NCI-H460 (cell line): ENCODE results near the gene NLRC5. TPM values are rescaled to one million over a fixed set of nuclear protein-coding genes. Genes with fewer than 3 reads are reported as not detected.
"Not testable (repeated sequence)": the region's sequence is repeated elsewhere in the genome, so short reads cannot be mapped to it uniquely, and the experiment has no call there.

Experiments
- DNase-seq: peaks from one replicate; pipeline ENCODE4 v3.0.0-alpha.2; 2016; ENCODE audit warnings: low read depth; ENCODE audit errors: extremely low read depth
- total RNA-seq: library from RNA; depleted of rRNA; stranded (reverse); fragments of >200 nt; shearing (Covaris generic); gene quantifications from 2 replicates; pipeline ENCODE4 v1.2.3, GENCODE V29; 2014

Gene NLRC5
- total RNA-seq, 1 experiment from 2014 or later = 9.8 TPM

- DNase-seq = no peak
Observed at GRCh38 chr16:57041182-57042156, 52.1 kb downstream of the NLRC5 start.

GRCh38 chr16:57042157-57043111 is 53.1 kb downstream of the NLRC5 start:
- DNase-seq = no peak

GRCh38 chr16:57043248-57043647 is 53.9 kb downstream of the NLRC5 start:
- no peak for DNase-seq

GRCh38 chr16:57044931-57045693 is 55.8 kb downstream of the NLRC5 start:
- DNase-seq = no peak

GRCh38 chr16:57045694-57046381 is 56.5 kb downstream of the NLRC5 start:
- DNase-seq = peak; percentile 13

- no peak for DNase-seq
Observed at GRCh38 chr16:57048095-57048494, 58.7 kb downstream of the NLRC5 start.

- DNase-seq = no peak
Observed at GRCh38 chr16:57049678-57050077, 60.3 kb downstream of the NLRC5 start.

- no peak for DNase-seq
Observed at GRCh38 chr16:57051696-57052228, 62.4 kb downstream of the NLRC5 start.

GRCh38 chr16:57053206-57053605 is 63.8 kb downstream of the NLRC5 start:
- no peak for DNase-seq

GRCh38 chr16:57054338-57054737 is 65.0 kb downstream of the NLRC5 start:
- no peak for DNase-seq

- no peak for DNase-seq
Observed at GRCh38 chr16:57054771-57055170, 65.4 kb downstream of the NLRC5 start.

- DNase-seq = no peak
Observed at GRCh38 chr16:57055671-57056070, 66.3 kb downstream of the NLRC5 start.

- no peak for DNase-seq
Observed at GRCh38 chr16:57058291-57058861, 69.0 kb downstream of the NLRC5 start.

- DNase-seq = no peak
Observed at GRCh38 chr16:57060323-57061083, 71.1 kb downstream of the NLRC5 start.

- DNase-seq = peak; percentile 33
Observed at GRCh38 chr16:57061084-57061905, 71.9 kb downstream of the NLRC5 start.

GRCh38 chr16:57062329-57062728 is 73.0 kb downstream of the NLRC5 start:
- DNase-seq = no peak

GRCh38 chr16:57063189-57063588 is 73.8 kb downstream of the NLRC5 start:
- not testable (repeated sequence) for DNase-seq

GRCh38 chr16:57064995-57065394 is 75.6 kb downstream of the NLRC5 start:
- DNase-seq = no peak
